ENCODE data around the gene CYP4F12.
A peak's percentile ranks its signal among the peaks of the same experiment; 100 is the strongest.

DNA sequence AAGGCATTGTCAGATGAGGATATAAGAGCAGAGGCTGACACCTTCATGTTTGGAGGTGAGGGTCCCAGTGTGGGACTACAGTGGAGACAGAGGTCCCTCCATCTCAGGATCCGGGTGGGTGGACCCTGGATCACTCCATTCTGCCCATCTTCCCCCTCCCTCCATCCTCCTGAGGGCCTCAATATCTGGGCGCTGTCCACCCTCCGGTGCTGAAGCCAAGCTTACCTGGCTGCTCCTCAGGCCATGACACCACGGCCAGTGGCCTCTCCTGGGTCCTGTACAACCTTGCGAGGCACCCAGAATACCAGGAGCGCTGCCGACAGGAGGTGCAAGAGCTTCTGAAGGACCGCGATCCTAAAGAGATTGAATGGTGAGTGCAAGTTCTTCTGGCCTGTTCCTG is 11.9 kb downstream of the CYP4F12 start:
- TF ChIP-seq SP1 (IDR thresholded peaks at IDR 0.05) (no peak), CTCF (IDR thresholded peaks at IDR 0.05; ENCODE audit: low read depth, low read length, missing input control) (no peak), REST (IDR thresholded peaks at IDR 0.05) (peak; percentile 98), FOXA2 (IDR thresholded peaks at IDR 0.05) (no peak), JUND (IDR thresholded peaks at IDR 0.05) (no peak)
